ENCODE measurements around the gene SYT15. TPM values are rescaled to one million over a fixed set of nuclear protein-coding genes. Genes with fewer than 3 reads are reported as not detected.
A peak's percentile ranks its signal among the peaks of the same experiment; 100 is the strongest.

The SYT15 gene
- total and polyA plus RNA-seq, 2 of the 4 experiments (the other 2 are of a cell fraction) = 0.54 to 0.68 TPM

DNA sequence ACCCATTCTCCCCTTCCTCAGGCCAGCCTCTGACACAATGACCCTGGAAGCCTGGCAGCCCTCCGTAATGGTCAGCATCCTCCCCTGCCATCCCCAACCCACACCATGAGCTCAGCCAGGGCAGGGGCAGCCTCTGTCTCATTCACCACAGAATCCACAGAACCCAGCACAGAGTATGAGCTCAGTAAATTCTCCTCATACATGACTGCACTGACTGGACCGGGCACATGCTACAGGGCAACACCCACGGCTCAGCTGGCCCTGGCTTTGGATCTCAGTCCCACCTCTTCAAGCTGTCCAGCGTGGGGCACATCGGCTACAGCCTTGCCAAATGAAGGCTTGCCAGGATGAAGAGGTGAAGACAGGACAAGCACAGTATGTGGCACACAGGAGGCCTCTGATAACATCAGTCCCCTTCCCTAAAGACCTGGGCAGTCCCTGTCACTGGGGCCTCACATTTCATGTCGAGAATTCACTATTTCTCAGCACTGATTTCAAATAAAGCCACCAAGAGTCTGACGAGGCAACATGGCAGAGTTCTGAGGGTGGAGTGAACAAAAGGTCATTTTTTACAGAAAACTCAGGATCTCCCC lies 30.3 kb upstream of the SYT15 start:
- ATAC-seq (ENCODE audit: low read depth) (peak; percentile 52), DNase-seq (peak; percentile 51)
- Histone ChIP-seq H2AK9ac (replicated peaks; ENCODE audit: low read depth, low read length, poor library complexity) (peak overlapping the region; percentile 10), H2BK20ac (ENCODE audit: low read depth, low read length) (no peak overlapping the region), H3K4me1 (ENCODE audit: control insufficient read depth, insufficient read depth, low read length) (no peaks in the 10 kb centered on the region), H4K8ac (ENCODE audit: low read depth in 2 of 2, low read length in 2 of 2) (no peak overlapping the region), H3K23ac (ENCODE audit: low read depth, low read length) (no peak overlapping the region), H4K91ac (ENCODE audit: insufficient read depth, low read depth, low read length) (no peak overlapping the region), H3K14ac (replicated peaks; ENCODE audit: low read depth, low read length) (no peak overlapping the region), H2AFZ (replicated peaks; ENCODE audit: low read length, poor library complexity) (no peak overlapping the region), H3K4me2 (ENCODE audit: low read depth, low read length) (no peak overlapping the region), H3K56ac (ENCODE audit: extremely low read depth, insufficient read depth, low read length) (no peak overlapping the region), H3K9me1 (ENCODE audit: insufficient read depth, low read length) (peaks cover 9% of the 10 kb centered on the region; the same call in 1 of the 2 replicates), H4K5ac (ENCODE audit: low read depth, low read length) (no peak overlapping the region), H3K27ac (ENCODE audit: insufficient read depth, low read length) (no peak overlapping the region), H3K4ac (ENCODE audit: low read depth, low read length) (no peak overlapping the region), H3K79me1 (ENCODE audit: low read depth in 1 of 2, low read length in 2 of 2) (no peaks in the 10 kb centered on the region), H3K18ac (ENCODE audit: low read depth, low read length) (no peak overlapping the region), H4K20me1 (ENCODE audit: insufficient read depth, low read length) (no peaks in the 10 kb centered on the region), H2BK5ac (ENCODE audit: low read depth, low read length, poor library complexity, severe bottlenecking) (no peak overlapping the region), H3K4me3 (ENCODE audit: insufficient read depth, low read depth, low read length) (no peak overlapping the region), H2AK5ac (ENCODE audit: low read depth, low read length) (no peak overlapping the region), H2BK120ac (ENCODE audit: low read depth, low read length) (no peak overlapping the region), H2BK15ac (ENCODE audit: low read depth, low read length) (no peak overlapping the region; the same call in 2 of the 3 replicates), H3K27me3 (ENCODE audit: control insufficient read depth, insufficient read depth, low read length) (peaks cover 11% of the 10 kb centered on the region), H3K9me3 (ENCODE audit: control insufficient read depth, insufficient read depth, low read length) (no peaks in the 10 kb centered on the region), H3K9ac (ENCODE audit: low read depth, low read length) (no peak overlapping the region), H3K36me3 (ENCODE audit: control insufficient read depth, insufficient read depth, low read length) (no peaks in the 10 kb centered on the region)
- in situ Hi-C loops (cut with MboI; ENCODE audit: low sequenced_read_pairs) = loop anchor here (25.0 kb wide), 2 partner anchors 864 to 1561 kb away; partner anchors contain the start of gene DEPP1
- BruUV-seq (replicated peaks) = no TSS peak
- intact Hi-C loops (cut with micrococcal nuclease) = no loop called here
- CTCF ChIA-PET = no interaction called here
- WGBS, 2 experiments (ENCODE audit: extremely low coverage in 2 of 2, insufficient read length in 1 of 2) = 69% methylated on average over 5 of the region's 7 CpGs; no CpG with 5 or more reads in 1 of the 2 experiments
- TF ChIP-seq MAZ (IDR thresholded peaks at IDR 0.05; ENCODE audit: borderline replicate concordance, low read depth, low read length) = 0 out of 2 replicates have a peak, but pooled peaks have one; percentile 15
- TF ChIP-seq, protein P1, sequence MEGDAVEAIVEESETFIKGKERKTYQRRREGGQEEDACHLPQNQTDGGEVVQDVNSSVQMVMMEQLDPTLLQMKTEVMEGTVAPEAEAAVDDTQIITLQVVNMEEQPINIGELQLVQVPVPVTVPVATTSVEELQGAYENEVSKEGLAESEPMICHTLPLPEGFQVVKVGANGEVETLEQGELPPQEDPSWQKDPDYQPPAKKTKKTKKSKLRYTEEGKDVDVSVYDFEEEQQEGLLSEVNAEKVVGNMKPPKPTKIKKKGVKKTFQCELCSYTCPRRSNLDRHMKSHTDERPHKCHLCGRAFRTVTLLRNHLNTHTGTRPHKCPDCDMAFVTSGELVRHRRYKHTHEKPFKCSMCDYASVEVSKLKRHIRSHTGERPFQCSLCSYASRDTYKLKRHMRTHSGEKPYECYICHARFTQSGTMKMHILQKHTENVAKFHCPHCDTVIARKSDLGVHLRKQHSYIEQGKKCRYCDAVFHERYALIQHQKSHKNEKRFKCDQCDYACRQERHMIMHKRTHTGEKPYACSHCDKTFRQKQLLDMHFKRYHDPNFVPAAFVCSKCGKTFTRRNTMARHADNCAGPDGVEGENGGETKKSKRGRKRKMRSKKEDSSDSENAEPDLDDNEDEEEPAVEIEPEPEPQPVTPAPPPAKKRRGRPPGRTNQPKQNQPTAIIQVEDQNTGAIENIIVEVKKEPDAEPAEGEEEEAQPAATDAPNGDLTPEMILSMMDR (conservative IDR thresholded peaks at IDR 0.05; ENCODE audit: low read depth, low read length) = no peak
- no peak for TF ChIP-seq RFX5 (IDR thresholded peaks at IDR 0.05; ENCODE audit: low read depth, low read length)
- TF ChIP-seq BHLHE40 (IDR thresholded peaks at IDR 0.05; ENCODE audit: low read depth, low read length) = peak; percentile 33; the same call in 1 of the 2 replicates
- dilution Hi-C loops (cut with HindIII; ENCODE audit: low sequenced_read_pairs, unreplicated experiment) = no loop called here
- POLR2A ChIA-PET (ENCODE audit: unreplicated experiment) = no interaction called here

All from IMR-90 (cell line).